ENCODE results near the gene RREB1.

Gene RREB1

GRCh38 chr6:7108964-7109836, 1.4 kb downstream of the RREB1 start:
- TF ChIP-seq, protein P1, sequence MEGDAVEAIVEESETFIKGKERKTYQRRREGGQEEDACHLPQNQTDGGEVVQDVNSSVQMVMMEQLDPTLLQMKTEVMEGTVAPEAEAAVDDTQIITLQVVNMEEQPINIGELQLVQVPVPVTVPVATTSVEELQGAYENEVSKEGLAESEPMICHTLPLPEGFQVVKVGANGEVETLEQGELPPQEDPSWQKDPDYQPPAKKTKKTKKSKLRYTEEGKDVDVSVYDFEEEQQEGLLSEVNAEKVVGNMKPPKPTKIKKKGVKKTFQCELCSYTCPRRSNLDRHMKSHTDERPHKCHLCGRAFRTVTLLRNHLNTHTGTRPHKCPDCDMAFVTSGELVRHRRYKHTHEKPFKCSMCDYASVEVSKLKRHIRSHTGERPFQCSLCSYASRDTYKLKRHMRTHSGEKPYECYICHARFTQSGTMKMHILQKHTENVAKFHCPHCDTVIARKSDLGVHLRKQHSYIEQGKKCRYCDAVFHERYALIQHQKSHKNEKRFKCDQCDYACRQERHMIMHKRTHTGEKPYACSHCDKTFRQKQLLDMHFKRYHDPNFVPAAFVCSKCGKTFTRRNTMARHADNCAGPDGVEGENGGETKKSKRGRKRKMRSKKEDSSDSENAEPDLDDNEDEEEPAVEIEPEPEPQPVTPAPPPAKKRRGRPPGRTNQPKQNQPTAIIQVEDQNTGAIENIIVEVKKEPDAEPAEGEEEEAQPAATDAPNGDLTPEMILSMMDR (IDR thresholded peaks at IDR 0.05; ENCODE audit: low read depth, low read length): no peak
- DNase-seq (ENCODE audit: extremely low read depth, low read depth): no peak

DNA sequence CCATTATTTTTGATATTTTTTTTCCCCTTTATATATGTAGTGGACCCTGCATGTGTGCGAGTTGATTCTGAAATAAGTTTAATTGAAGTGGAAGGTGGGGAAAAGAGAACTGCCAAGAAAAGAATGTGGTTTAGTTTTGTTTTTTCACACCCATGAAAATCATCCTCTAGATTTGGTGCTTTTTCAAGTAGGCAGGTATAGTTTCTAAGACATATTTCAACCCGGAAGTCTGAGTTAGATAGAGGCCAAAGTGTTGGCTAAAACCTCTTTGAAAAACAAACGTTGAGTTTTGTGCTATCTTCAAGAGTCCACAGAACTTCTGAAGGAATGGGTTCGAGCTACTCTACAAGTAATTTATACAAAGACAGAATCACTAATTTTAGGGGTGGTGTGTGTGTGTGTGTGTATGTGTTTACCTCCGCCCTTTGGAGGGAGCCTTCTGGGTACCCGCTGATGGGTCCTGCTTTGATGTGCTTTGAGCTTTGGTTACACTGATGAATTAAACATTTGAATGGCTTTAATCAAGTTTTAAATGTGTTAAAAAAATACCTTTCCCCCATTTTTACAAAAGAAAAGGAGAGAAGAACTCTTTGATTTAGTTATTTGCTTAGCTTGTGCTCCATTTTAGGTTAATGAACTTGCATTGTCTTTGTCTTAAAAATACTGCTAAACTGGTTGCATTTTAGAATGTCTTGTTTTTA, 2.5 kb downstream of the RREB1 start:
- DNase-seq (ENCODE audit: extremely low read depth, low read depth): no peak
- TF ChIP-seq, protein P1 (IDR thresholded peaks at IDR 0.05; ENCODE audit: low read depth, low read length): no peak

- no peak for DNase-seq (ENCODE audit: extremely low read depth, low read depth)
- TF ChIP-seq, protein P1 (IDR thresholded peaks at IDR 0.05; ENCODE audit: low read depth, low read length): no peak
These were observed 3.4 kb downstream of the RREB1 start for GRCh38 chr6:7111095-7111690.

GRCh38 chr6:7112171-7112570, 4.4 kb downstream of the RREB1 start:
- TF ChIP-seq, protein P1 (IDR thresholded peaks at IDR 0.05; ENCODE audit: low read depth, low read length): no peak
- DNase-seq (ENCODE audit: extremely low read depth, low read depth): no peak

- TF ChIP-seq, protein P1 (IDR thresholded peaks at IDR 0.05; ENCODE audit: low read depth, low read length): no peak
These were observed 5.1 kb downstream of the RREB1 start for GRCh38 chr6:7112741-7113313.

DNA sequence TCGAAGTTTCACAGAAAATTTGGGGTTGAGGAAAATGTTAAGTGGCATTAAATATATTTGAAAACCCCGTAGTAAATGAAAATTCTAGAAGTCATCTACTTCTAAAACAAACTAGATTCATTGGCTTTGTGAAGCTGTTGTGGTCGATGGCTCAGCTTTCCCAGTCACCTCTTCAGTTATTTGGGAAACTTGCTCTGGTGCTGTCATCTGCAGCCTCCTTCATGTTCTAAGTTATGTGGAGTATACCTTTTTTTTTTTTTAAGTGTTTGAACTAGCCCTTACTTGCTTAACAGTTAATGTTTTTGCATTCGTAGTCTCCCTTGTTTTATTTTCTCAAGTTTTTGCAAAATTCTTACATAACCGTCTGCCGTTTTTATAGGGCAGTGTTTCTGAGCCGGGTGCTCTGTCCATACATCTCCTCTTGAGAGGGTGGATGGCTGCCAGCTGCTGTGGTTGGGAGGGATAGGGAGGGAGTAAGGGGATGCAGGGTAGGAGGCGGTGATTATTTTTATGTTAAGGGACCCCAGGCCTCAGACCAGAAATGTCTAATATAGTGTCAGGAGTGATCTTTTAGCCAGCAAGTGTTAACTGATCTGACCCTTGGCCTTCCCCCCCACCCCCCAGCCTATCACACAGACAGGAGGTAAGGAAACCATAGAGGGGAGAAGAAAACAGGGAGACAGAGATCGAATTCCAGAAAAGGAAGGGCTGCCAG, 7.1 kb downstream of the RREB1 start:
- TF ChIP-seq, protein P1 (IDR thresholded peaks at IDR 0.05; ENCODE audit: low read depth, low read length): no peak
- no peak for DNase-seq (ENCODE audit: extremely low read depth, low read depth)

More at GRCh38 chr6:7112741-7113313, 5.1 kb downstream of the RREB1 start:
- no peak for DNase-seq (ENCODE audit: extremely low read depth, low read depth)
